ENCODE measurements around the gene GFPT2. TPM values are rescaled to one million over a fixed set of nuclear protein-coding genes. Genes with fewer than 3 reads are reported as not detected.

The GFPT2 gene
- total and polyA plus RNA-seq, 9 donors = 18.5 to 135 (median 41.5) TPM

DNA sequence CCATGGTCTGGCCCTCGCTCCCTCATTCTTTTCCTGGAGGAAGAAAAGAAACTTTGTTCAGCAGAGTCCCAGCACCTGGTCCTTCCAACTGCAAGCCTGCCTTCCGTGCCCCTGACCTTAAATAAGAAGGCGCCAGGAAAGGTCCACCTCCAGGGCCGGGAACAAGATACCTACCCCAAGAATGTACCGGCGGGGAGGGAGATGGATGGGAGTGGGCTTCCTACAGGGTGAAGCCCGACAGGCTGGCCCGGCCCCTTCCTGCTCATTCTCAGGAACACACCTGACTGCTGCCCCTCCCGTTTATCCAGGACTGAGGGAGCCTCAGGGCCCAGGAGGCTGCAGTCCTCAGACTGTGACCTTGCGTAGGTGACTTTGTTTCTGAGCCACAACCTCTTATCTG is 27.3 kb upstream of the GFPT2 start:
- H3K27me3 ChIP-seq = no peaks in the 10 kb centered on the region
- no peak overlapping the region for H3K27ac ChIP-seq
- no peak for DNase-seq
- intact Hi-C loops (cut with DNase I) = no loop called here
- 74 to 84% (median 81%) methylated on average over 10 of the region's 10 CpGs for WGBS, 3 donors
- H3K9me3 ChIP-seq = no peaks in the 10 kb centered on the region
- no peaks in the 10 kb centered on the region for H3K4me1 ChIP-seq (ENCODE audit: insufficient read depth)
- no peaks in the 10 kb centered on the region for H3K36me3 ChIP-seq
- TF ChIP-seq POLR2A (IDR thresholded peaks at IDR 0.05) (no peak), EP300 (IDR thresholded peaks at IDR 0.05) (no peak)
- no peak overlapping the region for H3K4me3 ChIP-seq

DNA sequence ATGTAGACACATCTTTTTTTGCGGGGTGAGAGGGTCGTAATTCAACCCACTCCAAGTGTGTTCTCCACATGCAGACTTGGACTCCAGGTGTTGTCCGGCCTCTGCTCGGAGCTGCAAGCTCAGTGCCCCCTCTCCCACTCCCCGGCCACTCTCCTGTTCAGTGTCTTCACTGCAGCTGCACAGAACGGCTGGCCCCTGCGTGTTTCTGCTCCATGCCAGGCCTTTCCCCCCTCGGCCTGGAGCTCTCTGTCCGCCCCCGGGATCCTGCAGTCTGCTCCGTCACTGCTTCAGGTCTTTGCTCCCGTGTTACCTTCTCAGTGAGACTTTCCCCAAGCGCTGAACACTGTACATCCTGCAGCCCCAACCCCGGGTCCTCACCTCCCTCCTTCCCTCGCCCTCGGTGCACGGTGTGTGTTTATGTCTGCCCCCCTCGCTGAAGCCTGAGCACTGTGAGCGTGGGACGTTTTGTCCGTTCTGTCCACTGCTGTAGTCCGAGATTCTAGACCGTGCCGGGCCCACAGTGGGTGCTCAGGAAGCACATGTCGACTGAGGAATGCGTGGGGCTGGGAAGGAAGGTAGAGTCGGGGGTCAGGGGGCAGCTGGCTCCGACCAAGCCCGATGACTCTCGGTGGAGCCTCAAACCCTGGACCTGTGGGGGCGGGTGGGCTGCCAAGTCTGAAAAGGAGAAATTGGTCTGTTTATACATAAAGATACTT is 26.4 kb upstream of the GFPT2 start:
- Histone ChIP-seq H3K9me3 (no peaks in the 10 kb centered on the region), H3K4me1 (ENCODE audit: insufficient read depth) (no peaks in the 10 kb centered on the region), H3K4me3 (no peak overlapping the region), H3K27me3 (no peaks in the 10 kb centered on the region), H3K27ac (no peak overlapping the region), H3K36me3 (no peaks in the 10 kb centered on the region)
- intact Hi-C loops (cut with DNase I) = no loop called here
- TF ChIP-seq EP300 (IDR thresholded peaks at IDR 0.05) = no peak
- no peak for TF ChIP-seq POLR2A (IDR thresholded peaks at IDR 0.05)
- no peak for DNase-seq
- WGBS, 3 donors = 68 to 78% (median 75%) methylated on average over 31 of the region's 31 CpGs

DNA sequence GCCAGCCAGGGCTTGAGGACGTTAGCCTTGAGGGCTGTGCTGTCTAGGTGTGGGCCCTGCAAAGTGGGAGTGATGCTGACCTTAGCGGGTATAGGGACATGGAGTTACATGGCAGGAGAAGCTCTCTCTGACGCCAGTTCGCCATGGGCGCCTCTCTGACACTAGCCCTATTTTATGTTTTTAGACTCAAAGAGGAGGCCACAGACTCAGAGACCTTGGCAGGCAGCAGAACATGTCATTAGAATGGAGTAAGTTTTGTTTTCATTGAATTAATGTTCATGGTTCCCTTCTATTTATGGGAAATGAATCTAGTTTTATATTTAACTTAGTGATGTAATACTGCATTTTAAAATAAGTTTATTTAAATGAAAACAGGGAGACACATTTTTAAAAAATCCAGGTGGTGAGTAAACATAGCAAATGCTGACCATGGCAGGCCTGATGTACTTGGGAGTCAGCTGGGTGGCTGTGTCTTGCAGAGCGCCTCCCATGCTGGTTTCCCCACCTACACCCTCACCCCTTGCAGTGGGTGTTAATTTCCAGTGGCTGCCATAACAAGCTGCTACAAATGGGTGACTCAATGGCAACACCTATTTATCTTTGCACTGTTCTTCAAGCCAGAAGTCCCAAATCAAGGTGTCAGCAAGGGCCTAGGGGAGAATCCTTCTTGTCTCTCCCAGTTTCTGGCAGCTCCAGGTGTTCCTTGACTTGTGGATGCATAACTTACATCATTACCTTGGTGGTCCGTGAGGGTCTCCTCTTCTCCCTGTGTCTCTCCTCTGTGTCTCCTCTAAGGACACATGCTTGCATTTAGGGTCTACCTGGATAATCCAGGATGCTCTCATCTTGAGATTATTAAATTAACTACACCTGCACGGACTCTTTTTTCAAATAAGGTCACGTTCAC is 25.6 kb upstream of the GFPT2 start:
- WGBS, 3 donors = 83 to 87% (median 84%) methylated on average over 9 of the region's 9 CpGs
- no peak for DNase-seq
- TF ChIP-seq, protein P1, sequence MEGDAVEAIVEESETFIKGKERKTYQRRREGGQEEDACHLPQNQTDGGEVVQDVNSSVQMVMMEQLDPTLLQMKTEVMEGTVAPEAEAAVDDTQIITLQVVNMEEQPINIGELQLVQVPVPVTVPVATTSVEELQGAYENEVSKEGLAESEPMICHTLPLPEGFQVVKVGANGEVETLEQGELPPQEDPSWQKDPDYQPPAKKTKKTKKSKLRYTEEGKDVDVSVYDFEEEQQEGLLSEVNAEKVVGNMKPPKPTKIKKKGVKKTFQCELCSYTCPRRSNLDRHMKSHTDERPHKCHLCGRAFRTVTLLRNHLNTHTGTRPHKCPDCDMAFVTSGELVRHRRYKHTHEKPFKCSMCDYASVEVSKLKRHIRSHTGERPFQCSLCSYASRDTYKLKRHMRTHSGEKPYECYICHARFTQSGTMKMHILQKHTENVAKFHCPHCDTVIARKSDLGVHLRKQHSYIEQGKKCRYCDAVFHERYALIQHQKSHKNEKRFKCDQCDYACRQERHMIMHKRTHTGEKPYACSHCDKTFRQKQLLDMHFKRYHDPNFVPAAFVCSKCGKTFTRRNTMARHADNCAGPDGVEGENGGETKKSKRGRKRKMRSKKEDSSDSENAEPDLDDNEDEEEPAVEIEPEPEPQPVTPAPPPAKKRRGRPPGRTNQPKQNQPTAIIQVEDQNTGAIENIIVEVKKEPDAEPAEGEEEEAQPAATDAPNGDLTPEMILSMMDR (IDR thresholded peaks at IDR 0.05) = no peak
- TF ChIP-seq EP300 (IDR thresholded peaks at IDR 0.05) (no peak), POLR2A (IDR thresholded peaks at IDR 0.05) (no peak)
- intact Hi-C loops (cut with DNase I) = no loop called here
- Histone ChIP-seq H3K4me1 (ENCODE audit: insufficient read depth) (no peaks in the 10 kb centered on the region), H3K9me3 (no peaks in the 10 kb centered on the region), H3K4me3 (no peak overlapping the region), H3K27ac (no peak overlapping the region), H3K27me3 (no peaks in the 10 kb centered on the region), H3K36me3 (no peaks in the 10 kb centered on the region)

DNA sequence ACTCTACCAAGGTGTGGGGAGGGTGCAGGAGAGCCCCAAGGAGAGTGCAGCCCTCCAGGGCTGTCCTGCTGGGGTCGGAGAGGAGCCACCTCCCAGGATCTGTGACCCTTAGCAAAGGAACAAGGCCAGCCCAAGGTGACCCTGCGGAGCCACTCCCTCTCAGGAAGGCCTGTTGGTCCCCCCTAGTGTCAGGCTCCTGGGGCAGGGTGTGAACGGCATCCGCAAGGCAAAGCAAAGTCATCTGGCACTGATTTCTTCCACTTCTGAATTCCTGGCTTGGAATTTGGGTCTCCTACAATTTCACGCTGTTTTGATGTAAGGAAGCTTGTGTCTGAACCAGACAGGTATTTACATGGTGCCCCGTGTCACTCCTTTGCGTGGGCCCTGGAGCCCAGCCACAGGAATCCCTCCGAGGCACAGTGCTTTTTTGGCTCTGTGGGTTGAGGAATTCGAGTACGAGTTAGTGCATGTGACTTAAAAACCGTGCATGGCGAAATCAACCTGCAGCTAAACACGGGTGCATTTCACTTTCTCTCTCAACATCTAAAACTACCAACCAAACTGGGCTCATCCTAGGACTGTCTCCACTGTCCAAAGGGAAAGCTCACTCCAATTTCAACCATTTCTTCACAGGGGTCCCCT is 24.5 kb upstream of the GFPT2 start:
- H3K27me3 ChIP-seq = no peaks in the 10 kb centered on the region

DNA sequence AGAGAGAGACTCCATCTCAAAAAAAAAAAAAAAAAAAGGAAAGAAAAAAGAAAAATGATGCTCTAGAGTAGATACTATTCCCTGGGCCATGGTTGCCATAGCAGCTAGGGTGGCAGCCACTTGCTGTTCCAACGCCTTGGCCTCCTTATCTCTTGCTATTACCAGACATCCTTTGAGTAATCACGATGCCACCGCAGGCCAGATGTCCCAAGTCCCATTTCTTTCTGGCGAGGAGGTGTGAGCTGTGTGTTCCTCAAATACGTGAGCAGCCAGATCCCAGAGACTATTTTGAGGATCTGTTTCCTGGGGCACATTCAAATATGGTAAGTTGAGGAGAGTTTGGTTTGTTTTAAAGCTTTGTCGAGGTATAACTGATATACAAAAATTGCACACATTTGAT is 23.4 kb upstream of the GFPT2 start:
- 78 to 81% (median 80%) methylated on average over 6 of the region's 6 CpGs for WGBS, 3 donors
- DNase-seq = no peak
- H3K4me3 ChIP-seq = no peak overlapping the region

More for the DNA sequence above, 24.5 kb upstream of the GFPT2 start:
- Histone ChIP-seq H3K9me3 (no peaks in the 10 kb centered on the region), H3K36me3 (no peaks in the 10 kb centered on the region), H3K4me3 (no peak overlapping the region), H3K4me1 (ENCODE audit: insufficient read depth) (no peaks in the 10 kb centered on the region), H3K27ac (no peak overlapping the region)
- intact Hi-C loops (cut with DNase I) = no loop called here
- TF ChIP-seq POLR2A (IDR thresholded peaks at IDR 0.05) (no peak), EP300 (IDR thresholded peaks at IDR 0.05) (no peak)
- TF ChIP-seq, protein P1 (IDR thresholded peaks at IDR 0.05) = no peak
- DNase-seq = no peak
- WGBS, 3 donors = 78 to 83% (median 82%) methylated on average over 13 of the region's 13 CpGs

More for the DNA sequence above, 23.4 kb upstream of the GFPT2 start:
- H3K27me3 ChIP-seq = no peaks in the 10 kb centered on the region
- no peaks in the 10 kb centered on the region for H3K36me3 ChIP-seq
- H3K4me1 ChIP-seq (ENCODE audit: insufficient read depth) = no peaks in the 10 kb centered on the region
- TF ChIP-seq, protein P1 (IDR thresholded peaks at IDR 0.05) = no peak
- TF ChIP-seq EP300 (IDR thresholded peaks at IDR 0.05) (no peak), POLR2A (IDR thresholded peaks at IDR 0.05) (no peak)
- no peaks in the 10 kb centered on the region for H3K9me3 ChIP-seq
- no peak overlapping the region for H3K27ac ChIP-seq
- intact Hi-C loops (cut with DNase I) = no loop called here
